ENCODE results near the gene LRRC59. TPM values are rescaled to one million over a fixed set of nuclear protein-coding genes. Genes with fewer than 3 reads are reported as not detected.

LRRC59 gene
- total and polyA plus RNA-seq, 2 donors (not counting 1 experiment from before 2014, with no cell fraction given): 27.7 to 31.2 TPM

GRCh38 chr17:50424246-50424995 lies 27.1 kb upstream of the LRRC59 start:
- H2AFZ ChIP-seq (ENCODE audit: insufficient read depth, low read depth, low read length, poor library complexity, severe bottlenecking): peak overlapping the region; percentile 92
- H3K4me2 ChIP-seq (replicated peaks; ENCODE audit: low read depth, low read length, poor library complexity, severe bottlenecking): peak overlapping the region; percentile 96
- Mint-ChIP-seq H3K4me3 (peak overlapping the region; percentile 49), H3K9me3 (ENCODE audit: insufficient read depth) (no peaks in the 10 kb centered on the region), H3K27me3 (no peaks in the 10 kb centered on the region), H3K27ac (peak overlapping the region; percentile 93), H3K4me1 (peaks cover 56% of the 10 kb centered on the region)
- H4K20me1 ChIP-seq (ENCODE audit: control insufficient read depth, insufficient read depth, low read length, poor library complexity, severe bottlenecking): no peaks in the 10 kb centered on the region
- H3K4me1 ChIP-seq (ENCODE audit: control insufficient read depth in 2 of 2, insufficient read depth in 2 of 2, low read length in 2 of 2): peaks cover 33 to 47% of the 10 kb centered on the region in 2 donors
- H3K4me3 ChIP-seq (ENCODE audit: control extremely low read depth in 1 of 5, extremely low read depth in 1 of 5, insufficient read depth in 1 of 5, low read depth in 2 of 5, low read length in 4 of 5): no peak overlapping the region
- TF ChIP-seq EZH2 (IDR thresholded peaks at IDR 0.05; ENCODE audit: borderline replicate concordance, insufficient read depth, low read depth, low read length, poor library complexity, severe bottlenecking) (no peak), CTCF (IDR thresholded peaks at IDR 0.05) (no peak)
- DNase-seq: no peak
- no peaks in the 10 kb centered on the region for H3K36me3 ChIP-seq (replicated peaks in 1 of 2; ENCODE audit: control extremely low read depth in 1 of 2, control insufficient read depth in 1 of 2, extremely low read depth in 1 of 2, insufficient read depth in 2 of 2, low read length in 1 of 2)
- 91% methylated on average over 6 of the region's 9 CpGs for WGBS (ENCODE audit: insufficient coverage)
- H3K9me3 ChIP-seq (ENCODE audit: control extremely low read depth in 1 of 3, control insufficient read depth in 2 of 3, insufficient read depth in 1 of 3, low read length in 2 of 3): peaks cover 0 to 4% (median 0%) of the 10 kb centered on the region in 3 donors
- ChIA-PET POLR2A (no interaction called here), CTCF (interaction anchor here (1.0 to 3.2 kb wide), 3 partner anchors 27 to 64 kb away, joined by 3 to 28 read pairs (median 3); partner anchors contain the start of gene LRRC59)
- no peak for ATAC-seq (ENCODE audit: low read depth)
- H3K9ac ChIP-seq (ENCODE audit: low read length): no peak overlapping the region
- peak overlapping the region in 1 of 2 donors; percentile 46 for H3K27ac ChIP-seq (ENCODE audit: low read length in 2 of 2)
- intact Hi-C loops (cut with micrococcal nuclease): loop anchor here (10.0 kb wide), 1 partner anchor 50 kb away; the partner anchor contains the start of genes EME1 and MRPL27
- peaks cover 26% of the 10 kb centered on the region for H3K79me2 ChIP-seq (ENCODE audit: control insufficient read depth, insufficient read depth, low read length)
- no peaks in the 10 kb centered on the region for H3K27me3 ChIP-seq (replicated peaks in 1 of 4; ENCODE audit: control extremely low read depth in 1 of 4, control insufficient read depth in 3 of 4, insufficient read depth in 4 of 4, low read length in 3 of 4)

All from B cell (primary cell).